Activated naive CD8-positive, alpha-beta T cell treated with anti-CD3 and anti-CD28 coated beads for 36 hours (primary cell): ENCODE measurements around the gene SLC5A4. TPM values are rescaled to one million over a fixed set of nuclear protein-coding genes. Genes with fewer than 3 reads are reported as not detected.
"Not testable (repeated sequence)": the region's sequence is repeated elsewhere in the genome, so short reads cannot be mapped to it uniquely, and the experiment has no call there.

Experiments
- DNase-seq: peaks from one replicate; pipeline ENCODE4 v3.0.0; 2021
- H3K27ac Mint-ChIP-seq: one replicate; pipeline ENCODE4 v1.8.0; 2022; ENCODE audit warnings: mild to moderate bottlenecking, moderate library complexity, mixed read lengths
- H3K27me3 Mint-ChIP-seq: one replicate; pipeline ENCODE4 v1.8.0; 2022; ENCODE audit warnings: mild to moderate bottlenecking, mixed read lengths
- H3K36me3 Mint-ChIP-seq: one replicate; pipeline ENCODE4 v1.8.0; 2021; ENCODE audit warnings: mild to moderate bottlenecking, mixed read lengths
- H3K4me1 Mint-ChIP-seq: one replicate; pipeline ENCODE4 v1.8.0; 2021; ENCODE audit warnings: mixed read lengths
- H3K4me3 Mint-ChIP-seq: one replicate; pipeline ENCODE4 v1.8.0; 2022; ENCODE audit warnings: mild to moderate bottlenecking, moderate library complexity, mixed read lengths
- H3K9me3 Mint-ChIP-seq: one replicate; pipeline ENCODE4 v1.8.0; 2022; ENCODE audit warnings: mixed read lengths
- total RNA-seq, 2 experiments: library from RNA; stranded (reverse); gene quantifications; one replicate each; pipeline ENCODE4 v1.2.3, GENCODE V29; 2021

The SLC5A4 gene
- not detected for total RNA-seq

DNA sequence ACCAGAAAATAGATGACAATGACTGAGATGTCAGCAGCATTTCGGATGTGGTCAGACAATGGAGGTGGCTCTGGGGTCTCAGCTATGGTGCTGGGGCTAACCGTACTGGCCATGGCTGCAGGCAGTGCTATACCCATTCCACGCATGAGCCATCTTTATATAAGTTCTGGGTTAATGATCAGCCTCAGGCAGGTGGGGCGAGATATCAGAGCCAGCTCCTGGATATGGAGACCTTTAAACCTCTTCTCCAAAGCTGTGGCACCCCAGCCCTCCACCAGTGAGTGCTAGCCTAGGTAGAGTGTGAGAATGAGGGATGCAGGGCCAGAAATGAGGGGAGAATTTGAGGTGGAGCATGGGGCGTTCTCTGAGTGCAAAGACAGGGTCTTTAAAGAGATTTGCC lies at the start of gene SLC5A4:
Gene SLC5A4 (minus strand): TSS at position 131 of the 400 bp plus-strand sequence. CDS start 18 bp downstream, at position 113.
- no peaks in the 10 kb centered on the region for H3K9me3 Mint-ChIP-seq
- H3K27ac Mint-ChIP-seq: no peak within 1 kb of the TSS
- H3K27me3 Mint-ChIP-seq: peaks cover 40% of the 10 kb centered on the region
- DNase-seq: no peak
- no peaks in the 10 kb centered on the region for H3K4me1 Mint-ChIP-seq
- H3K4me3 Mint-ChIP-seq: no peak within 1 kb of the TSS
- H3K36me3 Mint-ChIP-seq: no peaks in the 10 kb centered on the region

DNA sequence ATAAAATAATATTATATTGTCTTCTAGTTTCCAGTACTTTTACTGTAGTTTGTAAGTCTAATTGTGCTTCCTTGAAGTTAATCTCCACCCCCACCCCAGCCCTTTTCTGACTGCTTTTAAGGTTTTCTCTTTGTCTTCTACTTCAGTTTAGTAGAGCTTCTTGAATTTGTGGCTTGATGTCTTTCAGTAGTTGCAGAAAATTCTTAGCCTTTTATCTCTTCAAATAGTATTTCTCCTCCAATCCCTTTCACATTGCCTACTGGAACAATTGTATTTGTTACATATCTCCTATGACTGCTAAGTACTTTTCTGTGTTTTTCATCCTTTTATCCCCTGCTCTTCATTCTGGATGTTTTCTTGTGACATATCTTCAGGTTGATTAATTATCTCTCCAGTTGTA lies 38.8 kb upstream of the SLC5A4 start:
- H3K4me3 Mint-ChIP-seq, H3K27ac Mint-ChIP-seq, H3K36me3 Mint-ChIP-seq, H3K27me3 Mint-ChIP-seq, H3K9me3 Mint-ChIP-seq, DNase-seq, H3K4me1 Mint-ChIP-seq: not testable (repeated sequence)

GRCh38 chr22:32286290-32286840 lies 31.2 kb upstream of the SLC5A4 start:
- Mint-ChIP-seq H3K4me3 (no peak overlapping the region), H3K27ac (no peak overlapping the region), H3K27me3 (peaks cover 19% of the 10 kb centered on the region), H3K4me1 (no peaks in the 10 kb centered on the region), H3K36me3 (no peaks in the 10 kb centered on the region), H3K9me3 (no peaks in the 10 kb centered on the region)
- no peak for DNase-seq

GRCh38 chr22:32281072-32281471 lies 25.9 kb upstream of the SLC5A4 start:
- H3K36me3 Mint-ChIP-seq: no peaks in the 10 kb centered on the region
- DNase-seq: no peak
- peaks cover 24% of the 10 kb centered on the region for H3K27me3 Mint-ChIP-seq
- H3K4me3 Mint-ChIP-seq: no peak overlapping the region
- no peaks in the 10 kb centered on the region for H3K4me1 Mint-ChIP-seq
- H3K27ac Mint-ChIP-seq: no peak overlapping the region
- no peaks in the 10 kb centered on the region for H3K9me3 Mint-ChIP-seq

GRCh38 chr22:32275353-32275752 lies 20.2 kb upstream of the SLC5A4 start:
- H3K4me1 Mint-ChIP-seq: not testable (repeated sequence)

GRCh38 chr22:32271389-32271788 lies 16.2 kb upstream of the SLC5A4 start:
- no peaks in the 10 kb centered on the region for H3K27me3 Mint-ChIP-seq
- no peak for DNase-seq
- no peaks in the 10 kb centered on the region for H3K9me3 Mint-ChIP-seq
- no peak overlapping the region for H3K27ac Mint-ChIP-seq
- H3K36me3 Mint-ChIP-seq: no peaks in the 10 kb centered on the region
- no peak overlapping the region for H3K4me3 Mint-ChIP-seq
- H3K4me1 Mint-ChIP-seq: no peaks in the 10 kb centered on the region

More at GRCh38 chr22:32275353-32275752, 20.2 kb upstream of the SLC5A4 start:
- H3K27ac Mint-ChIP-seq, H3K9me3 Mint-ChIP-seq, H3K36me3 Mint-ChIP-seq, H3K27me3 Mint-ChIP-seq, H3K4me3 Mint-ChIP-seq, DNase-seq: not testable (repeated sequence)

DNA sequence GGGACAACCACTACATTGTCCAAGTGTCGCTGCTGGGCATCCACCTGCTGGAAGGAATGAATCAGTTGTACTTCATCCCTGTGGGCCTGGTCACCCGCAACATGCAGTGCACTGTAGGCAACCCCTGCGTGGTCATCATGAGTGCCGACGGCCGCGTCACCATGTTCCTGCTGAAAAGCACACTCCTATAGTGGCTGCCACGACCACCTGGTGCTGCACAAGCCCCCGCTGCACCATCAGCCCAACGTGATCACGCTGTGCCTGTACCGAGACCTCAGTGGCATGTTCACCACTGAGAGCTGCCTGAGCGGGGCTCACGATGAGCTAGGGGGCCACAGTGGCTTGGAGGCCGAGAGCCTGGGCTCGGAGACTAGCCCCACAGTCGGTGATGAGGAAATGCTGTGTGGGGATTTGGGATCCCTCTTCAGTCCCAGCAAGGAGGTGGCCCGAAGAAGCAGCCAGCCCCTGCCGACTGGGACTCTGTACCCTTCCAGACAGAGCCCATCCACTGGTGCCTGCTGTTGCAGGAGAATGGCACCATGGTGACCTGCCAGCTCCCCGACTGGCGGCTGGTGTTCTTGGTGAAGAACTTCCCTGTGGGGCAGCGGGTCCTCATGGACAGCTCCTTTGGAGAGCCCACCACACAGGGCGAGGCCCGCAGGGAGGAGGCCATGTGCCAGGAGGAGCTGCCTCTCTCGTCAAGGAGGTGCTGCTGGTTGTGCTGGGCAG lies 15.7 kb upstream of the SLC5A4 start:
- no peak overlapping the region for H3K27ac Mint-ChIP-seq
- DNase-seq: no peak
- no peaks in the 10 kb centered on the region for H3K27me3 Mint-ChIP-seq
- no peaks in the 10 kb centered on the region for H3K9me3 Mint-ChIP-seq
- H3K4me3 Mint-ChIP-seq: no peak overlapping the region
- no peaks in the 10 kb centered on the region for H3K36me3 Mint-ChIP-seq
- H3K4me1 Mint-ChIP-seq: peaks cover 2% of the 10 kb centered on the region

DNA sequence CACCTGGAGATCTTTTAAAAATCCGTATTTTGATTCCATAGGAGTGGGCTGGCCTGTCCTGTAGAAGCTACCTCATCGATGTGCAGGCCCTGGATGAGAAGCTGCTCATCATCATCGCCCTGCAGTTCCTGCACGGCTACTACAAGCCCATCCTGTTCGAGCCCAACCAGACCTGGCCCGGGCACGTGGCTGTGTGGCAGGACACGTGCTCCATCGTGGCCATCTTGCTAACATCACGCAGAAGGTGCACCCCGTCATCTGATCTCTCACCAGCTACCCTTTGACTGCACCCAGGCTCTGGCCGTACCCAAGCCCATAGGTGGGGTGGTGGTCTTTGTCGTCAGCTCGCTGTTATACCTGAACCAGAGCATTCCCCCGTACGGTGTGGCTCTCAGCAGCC lies 14.2 kb upstream of the SLC5A4 start:
- Mint-ChIP-seq H3K9me3 (no peaks in the 10 kb centered on the region), H3K36me3 (no peaks in the 10 kb centered on the region), H3K4me1 (peaks cover 5% of the 10 kb centered on the region), H3K27ac (no peak overlapping the region), H3K27me3 (no peaks in the 10 kb centered on the region), H3K4me3 (no peak overlapping the region)
- DNase-seq: no peak

DNA sequence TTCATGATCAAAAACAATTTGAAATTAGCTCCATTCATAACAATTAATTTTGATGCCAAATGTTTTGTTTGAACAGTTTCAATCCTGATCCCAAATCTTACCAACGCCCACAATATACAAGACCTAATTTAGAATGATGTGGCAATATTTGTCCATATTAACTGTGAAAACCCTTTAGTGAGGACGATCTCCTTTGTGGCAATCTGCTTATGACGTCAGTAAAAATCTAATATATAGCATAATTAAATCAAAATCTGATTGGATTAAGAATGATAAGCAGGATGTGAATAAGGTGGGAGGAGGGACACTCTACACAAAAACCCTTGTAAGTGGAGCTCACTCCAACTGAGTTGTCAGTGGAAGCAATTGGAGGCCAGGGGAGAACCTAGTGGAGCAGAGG lies 11.9 kb upstream of the SLC5A4 start:
- H3K36me3 Mint-ChIP-seq: no peaks in the 10 kb centered on the region
- H3K27me3 Mint-ChIP-seq: peaks cover 1% of the 10 kb centered on the region
- peaks cover 5% of the 10 kb centered on the region for H3K4me1 Mint-ChIP-seq
- no peak overlapping the region for H3K27ac Mint-ChIP-seq
- DNase-seq: no peak
- no peaks in the 10 kb centered on the region for H3K9me3 Mint-ChIP-seq
- H3K4me3 Mint-ChIP-seq: no peak overlapping the region

- Mint-ChIP-seq H3K27me3 (peaks cover 4% of the 10 kb centered on the region), H3K4me1 (peaks cover 5% of the 10 kb centered on the region), H3K4me3 (no peak overlapping the region), H3K9me3 (no peaks in the 10 kb centered on the region), H3K36me3 (no peaks in the 10 kb centered on the region), H3K27ac (no peak overlapping the region)
- peak; percentile 79 for DNase-seq
These were observed 11.0 kb upstream of the SLC5A4 start for GRCh38 chr22:32265882-32266767.

DNA sequence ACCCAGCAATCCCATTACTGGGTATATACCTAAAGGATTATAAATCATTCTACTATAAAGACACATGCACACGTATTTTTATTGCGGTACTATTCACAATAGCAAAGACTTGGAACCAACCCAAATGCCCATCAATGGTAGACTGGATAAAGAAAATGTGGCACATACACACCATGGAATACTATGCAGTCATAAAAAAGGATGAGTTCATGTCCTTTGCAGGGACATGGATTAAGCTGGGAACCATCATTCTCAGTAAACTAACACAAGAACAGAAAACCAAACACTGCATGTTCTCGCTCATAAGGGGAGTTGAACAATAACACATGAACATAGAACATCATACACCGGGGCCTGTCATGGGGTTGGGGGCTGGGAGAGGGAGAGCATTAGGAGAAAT lies 8.5 kb upstream of the SLC5A4 start:
- not testable (repeated sequence) for H3K36me3 Mint-ChIP-seq, H3K27me3 Mint-ChIP-seq, H3K4me1 Mint-ChIP-seq, H3K4me3 Mint-ChIP-seq, H3K9me3 Mint-ChIP-seq, DNase-seq, H3K27ac Mint-ChIP-seq

DNA sequence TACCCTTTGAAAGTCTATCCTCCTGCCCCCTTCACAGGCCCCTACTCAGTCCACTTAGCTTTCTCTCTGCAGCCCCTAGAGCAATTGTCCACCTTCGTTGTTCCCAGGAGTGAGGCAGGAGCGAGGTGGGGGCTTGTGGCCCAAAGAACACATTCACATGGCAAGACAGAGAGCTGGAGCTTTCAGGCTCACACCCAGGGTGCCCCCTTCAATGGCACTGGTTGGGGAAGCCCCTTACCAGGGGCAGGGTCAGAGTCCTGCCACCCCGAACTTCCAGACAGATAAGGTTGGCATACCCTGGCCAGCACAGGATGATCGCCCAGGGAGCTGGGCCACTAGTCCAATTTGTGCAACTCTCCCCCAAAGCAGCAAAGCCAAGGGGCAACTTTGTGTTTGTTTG lies 6.2 kb upstream of the SLC5A4 start:
- no peaks in the 10 kb centered on the region for H3K36me3 Mint-ChIP-seq
- no peak overlapping the region for H3K4me3 Mint-ChIP-seq
- H3K27ac Mint-ChIP-seq: no peak overlapping the region
- H3K4me1 Mint-ChIP-seq: peaks cover 5% of the 10 kb centered on the region
- DNase-seq: no peak
- H3K9me3 Mint-ChIP-seq: no peaks in the 10 kb centered on the region
- H3K27me3 Mint-ChIP-seq: peaks cover 21% of the 10 kb centered on the region

- no peak for DNase-seq
- Mint-ChIP-seq H3K9me3 (no peaks in the 10 kb centered on the region), H3K4me1 (no peaks in the 10 kb centered on the region), H3K36me3 (no peaks in the 10 kb centered on the region), H3K27me3 (peaks cover 34% of the 10 kb centered on the region), H3K27ac (no peak overlapping the region), H3K4me3 (no peak overlapping the region)
These were observed 3.6 kb upstream of the SLC5A4 start for GRCh38 chr22:32258791-32259190.

- H3K36me3 Mint-ChIP-seq: no peaks in the 10 kb centered on the region
- no peak for DNase-seq
- H3K27me3 Mint-ChIP-seq: peaks cover 38% of the 10 kb centered on the region
- no peak overlapping the region for H3K27ac Mint-ChIP-seq
- H3K4me1 Mint-ChIP-seq: no peaks in the 10 kb centered on the region
- H3K9me3 Mint-ChIP-seq: no peaks in the 10 kb centered on the region
- H3K4me3 Mint-ChIP-seq: no peak overlapping the region
These were observed 579 bp upstream of the SLC5A4 start for GRCh38 chr22:32255726-32256125.

GRCh38 chr22:32249231-32249630 lies 5.9 kb downstream of the SLC5A4 start:
- no peaks in the 10 kb centered on the region for H3K36me3 Mint-ChIP-seq
- no peak for DNase-seq
- peaks cover 35% of the 10 kb centered on the region for H3K27me3 Mint-ChIP-seq
- H3K27ac Mint-ChIP-seq: no peak overlapping the region
- H3K4me3 Mint-ChIP-seq: no peak overlapping the region
- no peaks in the 10 kb centered on the region for H3K9me3 Mint-ChIP-seq
- H3K4me1 Mint-ChIP-seq: no peaks in the 10 kb centered on the region
